DND-41 (cell line): ENCODE measurements around the gene PLA2G15.

Experiments used
- CTCF ChIP-seq: IDR thresholded peaks from 2 replicates; pipeline ENCODE4 v1.5.1; 2012; ENCODE audit warnings: borderline replicate concordance, low read length, moderate library complexity, mild to moderate bottlenecking; ENCODE audit not compliant: poor library complexity, severe bottlenecking; ENCODE audit errors: extremely low read depth
- EZH2 ChIP-seq: IDR thresholded peaks from 3 replicates; pipeline ENCODE4 v1.6.1; 2012; ENCODE audit warnings: borderline replicate concordance, low read depth, mild to moderate bottlenecking, moderate library complexity, low read length, inconsistent platforms; ENCODE audit not compliant: severe bottlenecking

GRCh38 chr16:68235887-68236136 lies 9.4 kb upstream of the PLA2G15 start, which contains the start of gene ESRP2:
- TF ChIP-seq CTCF (no peak), EZH2 (no peak)
